Tibial artery (tissue), 4 donors: ENCODE data around the gene ZYX.
"Not testable (repeated sequence)": the region's sequence is repeated elsewhere in the genome, so short reads cannot be mapped to it uniquely, and the experiment has no call there.

Experiments used
- DNase-seq, 2 donors: peaks; one replicate each; pipeline ENCODE4 v3.0.0-alpha.2; 2019
- H3K27ac ChIP-seq, 2 donors: fragments of 200-600 bp; sonication (generic) in 1 of 2; 1 replicate in 1 of 2; 2 replicates in 1 of 2; pipeline ENCODE4 v1.5.1; 2018 to 2019; ENCODE audit warnings: mild to moderate bottlenecking in 1 of 2
- H3K27me3 ChIP-seq, 2 donors: fragments of 200-600 bp; sonication (generic) in 1 of 2; one replicate each; pipeline versions ENCODE4 v1.5.1 to v1.6.0; 2016 to 2019
- H3K36me3 ChIP-seq, 3 donors: fragments of 200-600 bp; sonication (generic) in 2 of 3; one replicate each; pipeline ENCODE4 v1.5.1; 2016 to 2019; ENCODE audit warnings: mild to moderate bottlenecking in 2 of 3
- H3K4me1 ChIP-seq, 4 donors: fragments of 200-600 bp; sonication (generic) in 2 of 4; 1 replicate in 3 of 4; 2 replicates in 1 of 4; pipeline ENCODE4 v1.5.1; 2016 to 2019
- H3K4me3 ChIP-seq, 2 donors: fragments of 200-600 bp; sonication (generic) in 1 of 2; 1 replicate in 1 of 2; 2 replicates in 1 of 2; pipeline ENCODE4 v1.5.1; 2018 to 2019; ENCODE audit warnings: mild to moderate bottlenecking in 2 of 2
- H3K9me3 ChIP-seq, 3 donors: fragments of 200-600 bp; sonication (generic) in 1 of 3; one replicate each; pipeline ENCODE4 v1.5.1; 2016 to 2019
- CTCF ChIP-seq, 2 experiments: fragments of 200-600 bp in 1 of 2; fragments of 450-650 bp in 1 of 2; IDR thresholded peaks; one replicate each; pipeline ENCODE4 v1.5.1; 2017 to 2019; ENCODE audit warnings: antibody characterized with exemption in 2 of 2, mild to moderate bottlenecking in 1 of 2, moderate library complexity in 1 of 2
- intact Hi-C: fragments of 100-400 bp; cut with DNase I; formaldehyde crosslinking; loops from one replicate; pipeline ENCODE4 v1.15.0; 2023; ENCODE audit warnings: low total_unique reads

Gene ZYX

GRCh38 chr7:143397710-143398530, 16.8 kb downstream of the ZYX start:
- H3K4me3 ChIP-seq = no peak overlapping the region
- no peaks in the 10 kb centered on the region for H3K27me3 ChIP-seq
- H3K27ac ChIP-seq = no peak overlapping the region
- intact Hi-C loops = no loop called here
- DNase-seq = no peak
- TF ChIP-seq CTCF (IDR thresholded peaks at IDR 0.05) = no peak
- peaks cover 0 to 18% (median 10%) of the 10 kb centered on the region in 4 donors for H3K4me1 ChIP-seq
- H3K9me3 ChIP-seq = no peaks in the 10 kb centered on the region
- H3K36me3 ChIP-seq = peaks cover 0 to 68% (median 10%) of the 10 kb centered on the region in 3 donors

- intact Hi-C loops = no loop called here
- no peaks in the 10 kb centered on the region for H3K27me3 ChIP-seq
- H3K4me3 ChIP-seq = no peak overlapping the region
- peaks cover 0 to 11% (median 4%) of the 10 kb centered on the region in 4 donors for H3K4me1 ChIP-seq
- peaks cover 0 to 61% (median 6%) of the 10 kb centered on the region in 3 donors for H3K36me3 ChIP-seq
- no peaks in the 10 kb centered on the region for H3K9me3 ChIP-seq
- DNase-seq = no peak
- no peak overlapping the region for H3K27ac ChIP-seq
- no peak for TF ChIP-seq CTCF (IDR thresholded peaks at IDR 0.05)
These were observed 17.5 kb downstream of the ZYX start for GRCh38 chr7:143398616-143399015.

- DNase-seq = no peak
- no peak overlapping the region for H3K27ac ChIP-seq
- H3K36me3 ChIP-seq = peaks cover 0 to 59% (median 6%) of the 10 kb centered on the region in 3 donors
- no peak for TF ChIP-seq CTCF (IDR thresholded peaks at IDR 0.05)
- intact Hi-C loops = no loop called here
- H3K27me3 ChIP-seq = no peaks in the 10 kb centered on the region
- no peak overlapping the region for H3K4me3 ChIP-seq
- no peaks in the 10 kb centered on the region for H3K9me3 ChIP-seq
- peaks cover 0 to 6% (median 2%) of the 10 kb centered on the region in 4 donors for H3K4me1 ChIP-seq
These were observed 18.0 kb downstream of the ZYX start for GRCh38 chr7:143399151-143399550.

- H3K27me3 ChIP-seq = no peaks in the 10 kb centered on the region
- H3K4me1 ChIP-seq = peaks cover 0 to 6% (median 2%) of the 10 kb centered on the region in 4 donors
- intact Hi-C loops = no loop called here
- DNase-seq = peak in 1 of 2 donors; percentile 50
- TF ChIP-seq CTCF (IDR thresholded peaks at IDR 0.05) = no peak
- H3K9me3 ChIP-seq = no peaks in the 10 kb centered on the region
- H3K36me3 ChIP-seq = peaks cover 0 to 56% (median 6%) of the 10 kb centered on the region in 3 donors
- H3K27ac ChIP-seq = no peak overlapping the region
- H3K4me3 ChIP-seq = no peak overlapping the region
These were observed 18.5 kb downstream of the ZYX start for GRCh38 chr7:143399642-143400041.

- Histone ChIP-seq H3K9me3 (no peaks in the 10 kb centered on the region), H3K4me1 (peaks cover 0 to under 1% (median 0%) of the 10 kb centered on the region in 4 donors), H3K36me3 (peaks cover 0 to 41% (median 6%) of the 10 kb centered on the region in 3 donors), H3K27ac (no peak overlapping the region), H3K4me3 (no peak overlapping the region), H3K27me3 (no peaks in the 10 kb centered on the region)
- DNase-seq = no peak
- intact Hi-C loops = no loop called here
- no peak for TF ChIP-seq CTCF (IDR thresholded peaks at IDR 0.05)
These were observed 20.1 kb downstream of the ZYX start for GRCh38 chr7:143401265-143401664.

- DNase-seq, H3K4me1 ChIP-seq, H3K9me3 ChIP-seq, H3K27ac ChIP-seq, H3K27me3 ChIP-seq, intact Hi-C loops, H3K4me3 ChIP-seq: not testable (repeated sequence)
- peaks cover 0 to 31% (median 0%) of the 10 kb centered on the region in 3 donors for H3K36me3 ChIP-seq
These were observed 21.1 kb downstream of the ZYX start for GRCh38 chr7:143402233-143402632.
